Endothelial cell of umbilical vein (primary cell): ENCODE data around the gene ZBTB40. TPM values are rescaled to one million over a fixed set of nuclear protein-coding genes. Genes with fewer than 3 reads are reported as not detected.
A peak's percentile ranks its signal among the peaks of the same experiment; 100 is the strongest.

Experiments used
- BruUV-seq: library from RNA; stranded (reverse); fragments of 400-500 nt; replicated peaks from 2 replicates; lab custom pipeline; 2021; lab: Mats Ljungman, UMichigan
- CTCF ChIA-PET: fragments of 300-600, 350-600 bp; sonication (Branson Sonifier 250); formaldehyde crosslinking; loops from one replicate; lab custom pipeline; 2021; ENCODE audit warnings: antibody characterized with exemption, inconsistent platforms; lab: Charles Lee
- POLR2A ChIA-PET: fragments of 300-600, 350-600 bp; sonication (Branson Sonifier 250); formaldehyde crosslinking; loops from one replicate; lab custom pipeline; 2021; ENCODE audit warnings: antibody characterized with exemption, inconsistent platforms; lab: Charles Lee
- DNase-seq: peaks from one replicate; pipeline ENCODE4 v3.0.0-alpha.2; 2011; ENCODE audit warnings: low read depth, low spot score
- FAIRE-seq: peaks from 2 replicates; lab custom pipeline; 2011; peaks lifted over from hg19 to GRCh38; lab: Jason Lieb, UNC
- H2AFZ ChIP-seq: 2 replicates; pipeline ENCODE4 v1.6.0; 2012; ENCODE audit warnings: low read depth, low read length, control low read depth, inconsistent platforms
- H3K27ac ChIP-seq: 2 replicates; pipeline ENCODE4 v1.5.1; 2011; ENCODE audit warnings: low read depth, mild to moderate bottlenecking, control low read depth, low read length, moderate library complexity; ENCODE audit not compliant: insufficient read depth
- H3K27me3 ChIP-seq, 2 experiments: 2 replicates each; pipeline versions ENCODE4 v1.6.0 to v1.6.1; 2011; ENCODE audit warnings: low read length in 2 of 2, mixed read lengths in 1 of 2; ENCODE audit not compliant: control insufficient read depth in 2 of 2, insufficient read depth in 2 of 2
- H3K36me3 ChIP-seq, 2 experiments: 2 replicates in 1 of 2; 3 replicates in 1 of 2; pipeline ENCODE4 v1.5.1; 2011; ENCODE audit warnings: low read length in 2 of 2, mild to moderate bottlenecking in 1 of 2, moderate library complexity in 1 of 2; ENCODE audit not compliant: control insufficient read depth in 2 of 2, insufficient read depth in 2 of 2; ENCODE audit errors: extremely low read depth in 1 of 2
- H3K4me1 ChIP-seq: 3 replicates; pipeline ENCODE4 v1.5.1; 2011; ENCODE audit warnings: mild to moderate bottlenecking, low read length; ENCODE audit not compliant: control insufficient read depth, insufficient read depth; ENCODE audit errors: extremely low read depth
- H3K4me2 ChIP-seq: 2 replicates; pipeline ENCODE4 v1.6.1; 2011; ENCODE audit warnings: low read length, control low read depth, mixed read lengths; ENCODE audit not compliant: insufficient read depth
- H3K4me3 ChIP-seq, 3 experiments: fragments of 200-600 bp in 1 of 3; sonication (generic), shearing (Covaris generic) in 1 of 3; replicated peaks in 1 of 3; 2 replicates each; pipeline ENCODE4 v1.5.1; 2011 to 2016; ENCODE audit warnings: control low read depth in 3 of 3, low read length in 3 of 3, mild to moderate bottlenecking in 2 of 3, inconsistent platforms in 1 of 3, low read depth in 1 of 3, moderate library complexity in 1 of 3; ENCODE audit not compliant: insufficient read depth in 1 of 3
- H3K79me2 ChIP-seq: 2 replicates; pipeline ENCODE4 v1.6.0; 2012; ENCODE audit warnings: low read length, inconsistent platforms; ENCODE audit not compliant: control insufficient read depth, insufficient read depth
- H3K9ac ChIP-seq: replicated peaks from 2 replicates; pipeline ENCODE3; 2011; ENCODE audit warnings: low read length, control low read depth; ENCODE audit not compliant: insufficient read depth; ENCODE audit errors: extremely low read depth
- H3K9me1 ChIP-seq: replicated peaks from 3 replicates; pipeline ENCODE4 v1.6.0; 2011; ENCODE audit warnings: mild to moderate bottlenecking, low read length; ENCODE audit not compliant: control insufficient read depth, insufficient read depth; ENCODE audit errors: extremely low read depth
- H3K9me3 ChIP-seq: replicated peaks from 2 replicates; pipeline ENCODE4 v1.5.1; 2012; ENCODE audit warnings: low read length, inconsistent platforms; ENCODE audit not compliant: control insufficient read depth, insufficient read depth
- H4K20me1 ChIP-seq: replicated peaks from 2 replicates; pipeline ENCODE3; 2011; ENCODE audit warnings: mild to moderate bottlenecking, low read length; ENCODE audit not compliant: control insufficient read depth, insufficient read depth; ENCODE audit errors: extremely low read depth
- EZH2 ChIP-seq: IDR thresholded peaks from 2 replicates; pipeline ENCODE4 v1.6.1; 2012; ENCODE audit warnings: borderline replicate concordance, low read depth, mild to moderate bottlenecking, moderate library complexity, low read length, inconsistent platforms; ENCODE audit not compliant: severe bottlenecking
- FOS ChIP-seq: IDR thresholded peaks from 2 replicates; pipeline ENCODE4 v1.6.1; 2011; ENCODE audit warnings: mild to moderate bottlenecking, low read length, moderate library complexity, borderline replicate concordance; ENCODE audit not compliant: insufficient read depth
- JUN ChIP-seq: IDR thresholded peaks from 2 replicates; pipeline ENCODE4 v1.6.1; 2011; ENCODE audit warnings: borderline replicate concordance, low read depth; ENCODE audit not compliant: insufficient read length, insufficient read depth
- dilution Hi-C: fragments of 300-500 bp; cut with MboI; formaldehyde crosslinking; loops from one replicate; pipeline ENCODE4 v1.15.0; 2019; ENCODE audit warnings: low sequenced_read_pairs; ENCODE audit not compliant: extremely low pct_ligation_motif_present
- intact Hi-C: fragments of 100-400 bp; cut with micrococcal nuclease; formaldehyde crosslinking; loops from one replicate; pipeline ENCODE4 v1.10.0; 2022
- polyA plus RNA-seq, 4 experiments: library from polyadenylated mRNA; depleted of rRNA in 3 of 4; stranded (reverse) in 3 of 4; unstranded in 1 of 4; fragments of >200 nt; gene quantifications; 2 replicates each; pipeline versions ENCODE4 v1.2.1 to v1.2.3, GENCODE V29; 2011 to 2012; ENCODE audit warnings: missing spikeins in 1 of 4
- total RNA-seq: library from RNA; stranded (reverse); gene quantifications from 2 replicates; pipeline ENCODE4 v1.2.3, GENCODE V29; 2021

Gene ZBTB40
- total and polyA plus RNA-seq, 2 donors (not counting 3 experiments of a cell fraction or from before 2014, with no cell fraction given): 12.3 to 21.3 TPM

GRCh38 chr1:22562584-22563583 is 111.2 kb downstream of the ZBTB40 start, which contains the start of gene EPHA8:
Gene EPHA8, plus strand, starts transcription at chr1:22563489. Its CDS starts 147 bp downstream, at chr1:22563636.
- Histone ChIP-seq H3K4me1 (no peaks in the 10 kb centered on the region), H3K36me3 (no peaks in the 10 kb centered on the region), H3K9me1 (no peaks in the 10 kb centered on the region), H3K9ac (no peak within 1 kb of the TSS), H3K27me3 (peaks cover 35 to 51% of the 10 kb centered on the region in 2 experiments), H2AFZ (no peak within 1 kb of the TSS), H3K4me2 (no peak within 1 kb of the TSS), H3K9me3 (no peaks in the 10 kb centered on the region), H3K27ac (no peak within 1 kb of the TSS), H3K79me2 (no peaks in the 10 kb centered on the region), H4K20me1 (no peaks in the 10 kb centered on the region), H3K4me3 (no peak within 1 kb of the TSS)
- no peak for FAIRE-seq
- TF ChIP-seq EZH2 (peak; percentile 87), FOS (no peak)
- DNase-seq: no peak
- POLR2A ChIA-PET: no interaction called here
- CTCF ChIA-PET: no interaction called here
- intact Hi-C loops (loop anchor here (10.0 kb wide), 1 partner anchor 138 kb away; no protein-coding TSS in a partner anchor), dilution Hi-C loops (no loop called here)
- no TSS peak for BruUV-seq

GRCh38 chr1:22563671-22564602 is 112.3 kb downstream of the ZBTB40 start:
- ChIA-PET CTCF (no interaction called here), POLR2A (no interaction called here)
- dilution Hi-C loops: no loop called here
- TF ChIP-seq JUN (no peak), EZH2 (peak; percentile 87)
- FAIRE-seq: no peak
- no peak overlapping the region for H3K27ac ChIP-seq
- no peak overlapping the region for H2AFZ ChIP-seq
- BruUV-seq: no TSS peak
- intact Hi-C loops: loop anchor here (10.0 kb wide), 1 partner anchor 139 kb away; no protein-coding TSS in a partner anchor
- no peaks in the 10 kb centered on the region for H3K4me1 ChIP-seq
- no peaks in the 10 kb centered on the region for H3K79me2 ChIP-seq
- no peak overlapping the region for H3K9ac ChIP-seq
- H3K9me1 ChIP-seq: no peaks in the 10 kb centered on the region
- H3K4me2 ChIP-seq: no peak overlapping the region
- H3K27me3 ChIP-seq: peaks cover 35 to 51% of the 10 kb centered on the region in 2 experiments
- no peaks in the 10 kb centered on the region for H3K36me3 ChIP-seq
- no peak overlapping the region for H3K4me3 ChIP-seq
- no peaks in the 10 kb centered on the region for H3K9me3 ChIP-seq
- no peak for DNase-seq
- no peaks in the 10 kb centered on the region for H4K20me1 ChIP-seq
